NB4 (cell line): ENCODE data around the gene DIP2C.

Source experiments
- MYC ChIP-seq: IDR thresholded peaks from 2 replicates; pipeline ENCODE4 v1.6.1; 2011; ENCODE audit warnings: low read depth, low read length
- POLR2A ChIP-seq: IDR thresholded peaks from 2 replicates; pipeline ENCODE4 v1.6.1; 2011; ENCODE audit warnings: mild to moderate bottlenecking; ENCODE audit not compliant: insufficient read length; ENCODE audit errors: extremely low read depth
- TF ChIP-seq, protein P1 (sequence below): IDR thresholded peaks from 2 replicates; pipeline ENCODE4 v1.6.1; 2011; ENCODE audit warnings: low read depth, low read length
- TF ChIP-seq, protein P2 (sequence below): IDR thresholded peaks from one replicate; pipeline ENCODE4 v1.5.1; 2012; ENCODE audit warnings: low read depth, low read length

DNA sequence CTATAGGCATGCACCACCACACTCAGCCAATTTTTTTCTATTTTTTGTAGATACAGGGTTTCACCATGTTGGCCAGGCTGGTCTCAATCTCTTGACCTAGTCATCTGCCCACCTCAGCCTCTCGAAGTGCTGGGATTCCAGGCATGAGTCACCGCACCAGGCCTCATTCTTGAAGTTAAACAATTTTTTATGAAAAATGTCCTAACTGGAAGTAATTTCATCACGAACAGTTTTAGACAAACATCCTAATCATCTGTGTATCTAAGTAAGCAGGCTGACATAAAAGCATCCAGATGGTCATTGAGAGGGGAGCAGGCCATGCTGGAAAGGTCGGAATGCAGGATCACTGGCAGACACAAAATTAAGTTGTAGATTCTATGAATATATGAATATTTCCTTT lies 285.1 kb downstream of the DIP2C start:
- TF ChIP-seq, protein P1, sequence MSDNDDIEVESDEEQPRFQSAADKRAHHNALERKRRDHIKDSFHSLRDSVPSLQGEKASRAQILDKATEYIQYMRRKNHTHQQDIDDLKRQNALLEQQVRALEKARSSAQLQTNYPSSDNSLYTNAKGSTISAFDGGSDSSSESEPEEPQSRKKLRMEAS, result no peak
- TF ChIP-seq, protein P2, sequence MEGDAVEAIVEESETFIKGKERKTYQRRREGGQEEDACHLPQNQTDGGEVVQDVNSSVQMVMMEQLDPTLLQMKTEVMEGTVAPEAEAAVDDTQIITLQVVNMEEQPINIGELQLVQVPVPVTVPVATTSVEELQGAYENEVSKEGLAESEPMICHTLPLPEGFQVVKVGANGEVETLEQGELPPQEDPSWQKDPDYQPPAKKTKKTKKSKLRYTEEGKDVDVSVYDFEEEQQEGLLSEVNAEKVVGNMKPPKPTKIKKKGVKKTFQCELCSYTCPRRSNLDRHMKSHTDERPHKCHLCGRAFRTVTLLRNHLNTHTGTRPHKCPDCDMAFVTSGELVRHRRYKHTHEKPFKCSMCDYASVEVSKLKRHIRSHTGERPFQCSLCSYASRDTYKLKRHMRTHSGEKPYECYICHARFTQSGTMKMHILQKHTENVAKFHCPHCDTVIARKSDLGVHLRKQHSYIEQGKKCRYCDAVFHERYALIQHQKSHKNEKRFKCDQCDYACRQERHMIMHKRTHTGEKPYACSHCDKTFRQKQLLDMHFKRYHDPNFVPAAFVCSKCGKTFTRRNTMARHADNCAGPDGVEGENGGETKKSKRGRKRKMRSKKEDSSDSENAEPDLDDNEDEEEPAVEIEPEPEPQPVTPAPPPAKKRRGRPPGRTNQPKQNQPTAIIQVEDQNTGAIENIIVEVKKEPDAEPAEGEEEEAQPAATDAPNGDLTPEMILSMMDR, result no peak
- TF ChIP-seq POLR2A, result no peak
- TF ChIP-seq MYC, result no peak
